ENCODE results near the gene PTPRM. TPM values are rescaled to one million over a fixed set of nuclear protein-coding genes. Genes with fewer than 3 reads are reported as not detected.

PTPRM gene
- polyA plus RNA-seq, 1 donor (not counting 4 experiments of a cell fraction or from before 2014, with no cell fraction given) = 54.5 TPM

DNA sequence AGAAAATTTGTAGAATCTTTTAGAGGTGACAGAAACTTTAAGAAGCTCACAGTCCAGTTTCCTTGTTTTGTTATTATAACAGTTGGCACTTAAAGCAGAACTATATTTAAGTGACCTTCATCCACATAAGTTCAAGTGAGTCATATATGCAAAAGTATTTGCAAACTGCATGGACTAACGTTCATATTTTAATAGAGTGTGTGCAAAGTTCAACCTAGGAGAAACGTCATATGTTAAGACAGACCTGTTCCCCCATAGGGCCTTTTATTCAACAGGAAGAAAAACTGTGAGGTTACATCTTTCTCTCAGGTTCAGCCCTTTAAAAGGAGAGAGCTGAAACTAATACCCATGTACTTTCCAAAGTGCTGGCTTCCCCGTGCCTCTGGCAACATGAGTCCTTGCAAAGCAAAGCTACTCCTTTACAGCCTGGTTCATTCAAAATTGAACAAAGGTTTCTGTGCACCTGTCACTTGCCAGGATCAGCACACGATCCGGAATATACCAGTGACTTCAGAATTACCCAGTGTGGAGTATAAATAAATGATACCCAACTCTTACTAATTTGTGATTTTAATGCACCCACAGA, 762.2 kb downstream of the PTPRM start:
- TF ChIP-seq EZH2 (IDR thresholded peaks at IDR 0.05; ENCODE audit: low read length) = no peak
- TF ChIP-seq, protein P1, sequence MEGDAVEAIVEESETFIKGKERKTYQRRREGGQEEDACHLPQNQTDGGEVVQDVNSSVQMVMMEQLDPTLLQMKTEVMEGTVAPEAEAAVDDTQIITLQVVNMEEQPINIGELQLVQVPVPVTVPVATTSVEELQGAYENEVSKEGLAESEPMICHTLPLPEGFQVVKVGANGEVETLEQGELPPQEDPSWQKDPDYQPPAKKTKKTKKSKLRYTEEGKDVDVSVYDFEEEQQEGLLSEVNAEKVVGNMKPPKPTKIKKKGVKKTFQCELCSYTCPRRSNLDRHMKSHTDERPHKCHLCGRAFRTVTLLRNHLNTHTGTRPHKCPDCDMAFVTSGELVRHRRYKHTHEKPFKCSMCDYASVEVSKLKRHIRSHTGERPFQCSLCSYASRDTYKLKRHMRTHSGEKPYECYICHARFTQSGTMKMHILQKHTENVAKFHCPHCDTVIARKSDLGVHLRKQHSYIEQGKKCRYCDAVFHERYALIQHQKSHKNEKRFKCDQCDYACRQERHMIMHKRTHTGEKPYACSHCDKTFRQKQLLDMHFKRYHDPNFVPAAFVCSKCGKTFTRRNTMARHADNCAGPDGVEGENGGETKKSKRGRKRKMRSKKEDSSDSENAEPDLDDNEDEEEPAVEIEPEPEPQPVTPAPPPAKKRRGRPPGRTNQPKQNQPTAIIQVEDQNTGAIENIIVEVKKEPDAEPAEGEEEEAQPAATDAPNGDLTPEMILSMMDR (optimal IDR thresholded peaks at IDR 0.05 in 1 of 3, IDR thresholded peaks at IDR 0.05 in 1 of 3, conservative IDR thresholded peaks at IDR 0.05 in 1 of 3; ENCODE audit: extremely low read depth in 1 of 3, insufficient read depth in 2 of 3, low read length in 3 of 3) = no peak
- dilution Hi-C loops (cut with MboI; ENCODE audit: extremely low pct_ligation_motif_present, low sequenced_read_pairs) = no loop called here
- H3K27me3 ChIP-seq (ENCODE audit: control insufficient read depth, extremely low read depth, insufficient read depth, low read length) = no peaks in the 10 kb centered on the region
- no peaks in the 10 kb centered on the region for H3K36me3 ChIP-seq (ENCODE audit: control insufficient read depth in 2 of 2, extremely low read depth in 1 of 2, insufficient read depth in 2 of 2, low read length in 2 of 2)
- H3K9me1 ChIP-seq (ENCODE audit: control insufficient read depth, extremely low read depth, insufficient read depth, low read length) = no peaks in the 10 kb centered on the region
- DNase-seq (ENCODE audit: low read depth, low spot score) = no peak
- no peak overlapping the region for H3K4me2 ChIP-seq (ENCODE audit: control insufficient read depth, extremely low read depth, insufficient read depth, low read depth, low read length)
- no peak overlapping the region for H3K4me3 ChIP-seq (ENCODE audit: control insufficient read depth in 2 of 3, extremely low read depth in 1 of 3, insufficient read depth in 2 of 3, low read depth in 1 of 3, low read length in 3 of 3)
- no peak overlapping the region for H3K9ac ChIP-seq (ENCODE audit: control insufficient read depth, extremely low read depth, insufficient read depth, low read length)
- FAIRE-seq = no peak
- H3K79me2 ChIP-seq (ENCODE audit: control insufficient read depth, insufficient read depth, low read length) = no peaks in the 10 kb centered on the region
- no peak overlapping the region for H2AFZ ChIP-seq (ENCODE audit: control insufficient read depth, low read length)
- no peaks in the 10 kb centered on the region for H3K4me1 ChIP-seq (ENCODE audit: control insufficient read depth, extremely low read depth, insufficient read depth, low read length)
- H3K27ac ChIP-seq (ENCODE audit: control insufficient read depth, insufficient read depth, low read length) = no peak overlapping the region
- H4K20me1 ChIP-seq (ENCODE audit: control insufficient read depth, extremely low read depth, insufficient read depth, low read length) = no peaks in the 10 kb centered on the region
- H3K9me3 ChIP-seq (ENCODE audit: control insufficient read depth, low read depth, low read length) = no peaks in the 10 kb centered on the region

DNA sequence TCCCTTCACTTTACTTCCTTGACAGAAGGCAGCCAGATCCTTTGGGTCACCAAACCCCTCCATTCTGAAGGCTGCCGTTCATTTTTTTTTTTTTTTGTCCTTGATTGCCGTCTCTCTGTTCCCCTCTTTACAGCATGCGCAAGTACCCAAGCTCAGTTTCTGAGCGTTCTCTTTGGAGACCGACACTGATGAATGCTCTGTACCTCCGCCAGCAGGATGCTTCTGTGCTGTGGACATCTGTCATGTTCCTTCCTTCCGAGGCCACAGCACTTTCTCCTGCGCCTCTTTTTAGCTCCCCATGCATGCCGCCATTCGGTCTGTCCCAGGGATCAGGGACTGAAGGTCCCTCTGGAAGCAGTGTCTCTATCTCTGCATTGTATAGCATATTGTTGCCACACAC, 763.5 kb downstream of the PTPRM start:
- Histone ChIP-seq H3K79me2 (ENCODE audit: control insufficient read depth, insufficient read depth, low read length) (no peaks in the 10 kb centered on the region), H3K4me3 (ENCODE audit: control insufficient read depth in 2 of 3, extremely low read depth in 1 of 3, insufficient read depth in 2 of 3, low read depth in 1 of 3, low read length in 3 of 3) (no peak overlapping the region), H3K4me1 (ENCODE audit: control insufficient read depth, extremely low read depth, insufficient read depth, low read length) (no peaks in the 10 kb centered on the region), H3K27ac (ENCODE audit: control insufficient read depth, insufficient read depth, low read length) (no peak overlapping the region), H3K9me3 (ENCODE audit: control insufficient read depth, low read depth, low read length) (no peaks in the 10 kb centered on the region), H4K20me1 (ENCODE audit: control insufficient read depth, extremely low read depth, insufficient read depth, low read length) (no peaks in the 10 kb centered on the region), H3K9ac (ENCODE audit: control insufficient read depth, extremely low read depth, insufficient read depth, low read length) (no peak overlapping the region), H3K27me3 (ENCODE audit: control insufficient read depth, extremely low read depth, insufficient read depth, low read length) (no peaks in the 10 kb centered on the region), H3K4me2 (ENCODE audit: control insufficient read depth, extremely low read depth, insufficient read depth, low read depth, low read length) (no peak overlapping the region), H2AFZ (ENCODE audit: control insufficient read depth, low read length) (no peak overlapping the region), H3K36me3 (ENCODE audit: control insufficient read depth in 2 of 2, extremely low read depth in 1 of 2, insufficient read depth in 2 of 2, low read length in 2 of 2) (no peaks in the 10 kb centered on the region), H3K9me1 (ENCODE audit: control insufficient read depth, extremely low read depth, insufficient read depth, low read length) (no peaks in the 10 kb centered on the region)
- FAIRE-seq = no peak
- dilution Hi-C loops (cut with MboI; ENCODE audit: extremely low pct_ligation_motif_present, low sequenced_read_pairs) = no loop called here
- TF ChIP-seq, protein P1 (optimal IDR thresholded peaks at IDR 0.05 in 1 of 3, IDR thresholded peaks at IDR 0.05 in 1 of 3, conservative IDR thresholded peaks at IDR 0.05 in 1 of 3; ENCODE audit: extremely low read depth in 1 of 3, insufficient read depth in 2 of 3, low read length in 3 of 3) = no peak
- no peak for TF ChIP-seq EZH2 (IDR thresholded peaks at IDR 0.05; ENCODE audit: low read length)
- DNase-seq (ENCODE audit: low read depth, low spot score) = no peak
